ENCODE results near the gene CCDC192.

The CCDC192 gene

GRCh38 chr5:127961763-127962145 is 258.6 kb downstream of the CCDC192 start (continued):
- TF ChIP-seq POU6F1 (CRISPR knock-in tag; IDR thresholded peaks at IDR 0.05; ENCODE audit: borderline replicate concordance, low read depth) (no peak), ZNF70 (CRISPR knock-in tag; IDR thresholded peaks at IDR 0.05) (no peak), ESRRG (CRISPR knock-in tag; IDR thresholded peaks at IDR 0.05) (no peak)

- TF ChIP-seq ISL1 (CRISPR knock-in tag; IDR thresholded peaks at IDR 0.05) (no peak), CSRNP3 (CRISPR knock-in tag; IDR thresholded peaks at IDR 0.05) (no peak)
- ATAC-seq = no peak
Measured at GRCh38 chr5:127962491-127962890, 259.3 kb downstream of the CCDC192 start.

- no peak for ATAC-seq
- TF ChIP-seq SNAI2 (CRISPR knock-in tag; IDR thresholded peaks at IDR 0.05) (no peak), ZFP30 (CRISPR knock-in tag; IDR thresholded peaks at IDR 0.05) (no peak), ISL1 (CRISPR knock-in tag; IDR thresholded peaks at IDR 0.05) (no peak), GLIS3 (CRISPR knock-in tag; IDR thresholded peaks at IDR 0.05) (no peak), PATZ1 (CRISPR knock-in tag; IDR thresholded peaks at IDR 0.05; ENCODE audit: borderline replicate concordance) (no peak), CSRNP3 (CRISPR knock-in tag; IDR thresholded peaks at IDR 0.05) (no peak), OSR1 (CRISPR knock-in tag; IDR thresholded peaks at IDR 0.05) (no peak), ARNTL (CRISPR knock-in tag; IDR thresholded peaks at IDR 0.05; ENCODE audit: borderline replicate concordance, low read depth) (no peak), CREB5 (CRISPR knock-in tag; IDR thresholded peaks at IDR 0.05; ENCODE audit: low read depth) (no peak), PPARA (CRISPR knock-in tag; IDR thresholded peaks at IDR 0.05; ENCODE audit: borderline replicate concordance) (no peak)
Measured at GRCh38 chr5:127963233-127963632, 260.0 kb downstream of the CCDC192 start.

- TF ChIP-seq PATZ1 (CRISPR knock-in tag; IDR thresholded peaks at IDR 0.05; ENCODE audit: borderline replicate concordance) (no peak), GLIS3 (CRISPR knock-in tag; IDR thresholded peaks at IDR 0.05) (no peak), TCF4 (CRISPR knock-in tag; IDR thresholded peaks at IDR 0.05; ENCODE audit: borderline replicate concordance) (no peak), TSHZ2 (CRISPR knock-in tag; IDR thresholded peaks at IDR 0.05) (no peak), TOX (CRISPR knock-in tag; IDR thresholded peaks at IDR 0.05; ENCODE audit: borderline replicate concordance) (no peak), CREB5 (CRISPR knock-in tag; IDR thresholded peaks at IDR 0.05; ENCODE audit: low read depth) (no peak), ZNF565 (CRISPR knock-in tag; conservative IDR thresholded peaks at IDR 0.05; ENCODE audit: low read depth) (no peak), SNAI2 (CRISPR knock-in tag; IDR thresholded peaks at IDR 0.05) (no peak)
- ATAC-seq = no peak
Measured at GRCh38 chr5:127963931-127964330, 260.7 kb downstream of the CCDC192 start.

All from SK-N-SH treated with all-trans-retinoic acid at 6 μM for 48 hours (cell line).